HEK293 (cell line): ENCODE results near the gene COBL.

ENCODE experiments used
- CTCF ChIA-PET: fragments of 350-600 bp; formaldehyde crosslinking; extraction: SDS; loops from one replicate; lab custom pipeline; 2021; ENCODE audit warnings: antibody characterized with exemption; lab: Yijun Ruan, JAX
- POLR2A ChIA-PET: fragments of 300-600 bp; formaldehyde crosslinking; extraction: SDS; loops from one replicate; lab custom pipeline; 2020; ENCODE audit warnings: antibody characterized with exemption, inconsistent platforms; lab: Yijun Ruan, JAX
- H3K27ac ChIP-seq: fragments of 200-500 bp; sonication (Bioruptor generic); 2 replicates; pipeline ENCODE4 v1.5.1; 2014; ENCODE audit warnings: low read depth, low read length, control low read depth, inconsistent platforms; ENCODE audit errors: extremely low read depth
- H3K36me3 ChIP-seq, 2 experiments: fragments of 200-500 bp in 1 of 2; sonication (Bioruptor generic) in 1 of 2; 1 replicate in 1 of 2; 2 replicates in 1 of 2; pipeline ENCODE4 v1.5.1; 2014 to 2017; ENCODE audit warnings: inconsistent platforms in 2 of 2, low read length in 2 of 2; ENCODE audit not compliant: control insufficient read depth in 2 of 2, insufficient read depth in 1 of 2
- H3K4me1 ChIP-seq: fragments of 200-500 bp; sonication (Bioruptor generic); 2 replicates; pipeline ENCODE4 v1.5.1; 2014; ENCODE audit warnings: mild to moderate bottlenecking, low read length, inconsistent platforms; ENCODE audit not compliant: control insufficient read depth, insufficient read depth
- H3K4me3 ChIP-seq: 2 replicates; pipeline ENCODE4 v1.5.1; 2011; ENCODE audit warnings: low read depth, mild to moderate bottlenecking, control low read depth, low read length, moderate library complexity
- H3K9me3 ChIP-seq: fragments of 200-500 bp; sonication (Bioruptor generic); 2 replicates; pipeline ENCODE4 v1.5.1; 2014; ENCODE audit warnings: low read depth, low read length, inconsistent platforms; ENCODE audit not compliant: control insufficient read depth, insufficient read depth
- GLI2 ChIP-seq: fragments of 450-650 bp; formaldehyde crosslinking; IDR thresholded peaks from 2 replicates; pipeline ENCODE4; 2017; ENCODE audit warnings: missing biosample characterization, missing genetic modification characterization, low read depth, borderline replicate concordance
- ZBTB48 ChIP-seq: fragments of 450-650 bp; formaldehyde crosslinking; IDR thresholded peaks from 2 replicates; pipeline ENCODE4 v1.5.1; 2016; ENCODE audit warnings: missing biosample characterization, missing genetic modification characterization
- ZNF169 ChIP-seq: fragments of 450-650 bp; formaldehyde crosslinking; IDR thresholded peaks from 2 replicates; pipeline ENCODE4 v1.5.1; 2016; ENCODE audit warnings: missing biosample characterization, missing genetic modification characterization
- ZNF23 ChIP-seq: fragments of 450-650 bp; formaldehyde crosslinking; IDR thresholded peaks from 2 replicates; pipeline ENCODE4 v1.5.1; 2016; ENCODE audit warnings: missing biosample characterization, missing genetic modification characterization, borderline replicate concordance
- ZNF266 ChIP-seq: fragments of 450-650 bp; formaldehyde crosslinking; IDR thresholded peaks from 2 replicates; pipeline ENCODE4 v1.5.1; 2016; ENCODE audit warnings: missing biosample characterization, missing genetic modification characterization, low read depth
- ZNF404 ChIP-seq: fragments of 450-650 bp; formaldehyde crosslinking; IDR thresholded peaks from 2 replicates; pipeline ENCODE4 v1.5.1; 2017; ENCODE audit warnings: missing biosample characterization, missing genetic modification characterization
- ZNF416 ChIP-seq: fragments of 450-650 bp; formaldehyde crosslinking; IDR thresholded peaks from 2 replicates; pipeline ENCODE4 v1.5.1; 2016; ENCODE audit warnings: missing biosample characterization, missing genetic modification characterization
- TF ChIP-seq, protein P1 (sequence below): fragments of 450-650 bp; formaldehyde crosslinking; IDR thresholded peaks from 2 replicates; pipeline ENCODE4 v1.5.1; 2016; ENCODE audit warnings: missing biosample characterization, missing genetic modification characterization
- TF ChIP-seq, protein P2 (sequence below): fragments of 450-650 bp; formaldehyde crosslinking; IDR thresholded peaks from 2 replicates; pipeline ENCODE4 v1.5.0; 2017; ENCODE audit warnings: missing biosample characterization, missing genetic modification characterization, borderline replicate concordance
- TF ChIP-seq, protein P3 (sequence below): fragments of 450-650 bp; formaldehyde crosslinking; conservative IDR thresholded peaks from 2 replicates; pipeline ENCODE4 v1.5.1; 2016; ENCODE audit warnings: low read depth, missing biosample characterization, missing genetic modification characterization
- TF ChIP-seq, protein P4 (sequence below): fragments of 450-650 bp; formaldehyde crosslinking; IDR thresholded peaks from 2 replicates; pipeline ENCODE4 v1.5.1; 2016; ENCODE audit warnings: missing biosample characterization, missing genetic modification characterization
- TF ChIP-seq, protein P5 (sequence below): fragments of 450-650 bp; formaldehyde crosslinking; IDR thresholded peaks from 2 replicates; pipeline ENCODE4 v1.5.1; 2016; ENCODE audit warnings: missing biosample characterization, missing genetic modification characterization
- TF ChIP-seq, protein P6 (sequence below): fragments of 450-650 bp; formaldehyde crosslinking; IDR thresholded peaks from 2 replicates; pipeline ENCODE4 v1.5.1; 2016; ENCODE audit warnings: missing biosample characterization, missing genetic modification characterization

The COBL gene

DNA sequence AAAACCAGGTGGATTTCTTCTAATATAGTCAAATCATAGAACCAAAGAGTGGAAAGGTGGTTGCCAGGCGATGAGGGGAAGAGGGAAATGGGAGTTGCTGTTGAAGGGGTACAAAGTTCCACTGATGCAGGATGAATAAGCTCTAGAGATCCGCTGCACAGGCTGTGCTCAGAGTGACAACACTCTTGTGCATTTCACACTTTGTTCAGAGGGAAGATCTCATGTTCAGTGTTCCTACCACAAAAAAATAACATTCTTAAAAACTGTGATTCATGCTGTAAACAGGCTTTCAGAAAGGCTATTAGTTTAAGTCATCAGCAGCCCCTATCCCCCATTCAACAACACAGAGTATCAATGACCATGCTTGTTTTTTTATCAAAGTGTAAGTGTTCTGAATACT is 213.8 kb downstream of the COBL start (continued):
- TF ChIP-seq, protein P1, sequence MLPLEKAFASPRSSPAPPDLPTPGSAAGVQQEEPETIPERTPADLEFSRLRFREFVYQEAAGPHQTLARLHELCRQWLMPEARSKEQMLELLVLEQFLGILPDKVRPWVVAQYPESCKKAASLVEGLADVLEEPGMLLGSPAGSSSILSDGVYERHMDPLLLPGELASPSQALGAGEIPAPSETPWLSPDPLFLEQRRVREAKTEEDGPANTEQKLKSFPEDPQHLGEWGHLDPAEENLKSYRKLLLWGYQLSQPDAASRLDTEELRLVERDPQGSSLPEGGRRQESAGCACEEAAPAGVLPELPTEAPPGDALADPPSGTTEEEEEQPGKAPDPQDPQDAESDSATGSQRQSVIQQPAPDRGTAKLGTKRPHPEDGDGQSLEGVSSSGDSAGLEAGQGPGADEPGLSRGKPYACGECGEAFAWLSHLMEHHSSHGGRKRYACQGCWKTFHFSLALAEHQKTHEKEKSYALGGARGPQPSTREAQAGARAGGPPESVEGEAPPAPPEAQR = no peak
- TF ChIP-seq ZNF169 (tag by site-specific recombination) (no peak), ZNF23 (tag by site-specific recombination) (no peak), ZBTB48 (no peak), ZNF404 (no peak), ZNF416 (tag by site-specific recombination) (no peak), ZNF266 (no peak)
- TF ChIP-seq, protein P2, sequence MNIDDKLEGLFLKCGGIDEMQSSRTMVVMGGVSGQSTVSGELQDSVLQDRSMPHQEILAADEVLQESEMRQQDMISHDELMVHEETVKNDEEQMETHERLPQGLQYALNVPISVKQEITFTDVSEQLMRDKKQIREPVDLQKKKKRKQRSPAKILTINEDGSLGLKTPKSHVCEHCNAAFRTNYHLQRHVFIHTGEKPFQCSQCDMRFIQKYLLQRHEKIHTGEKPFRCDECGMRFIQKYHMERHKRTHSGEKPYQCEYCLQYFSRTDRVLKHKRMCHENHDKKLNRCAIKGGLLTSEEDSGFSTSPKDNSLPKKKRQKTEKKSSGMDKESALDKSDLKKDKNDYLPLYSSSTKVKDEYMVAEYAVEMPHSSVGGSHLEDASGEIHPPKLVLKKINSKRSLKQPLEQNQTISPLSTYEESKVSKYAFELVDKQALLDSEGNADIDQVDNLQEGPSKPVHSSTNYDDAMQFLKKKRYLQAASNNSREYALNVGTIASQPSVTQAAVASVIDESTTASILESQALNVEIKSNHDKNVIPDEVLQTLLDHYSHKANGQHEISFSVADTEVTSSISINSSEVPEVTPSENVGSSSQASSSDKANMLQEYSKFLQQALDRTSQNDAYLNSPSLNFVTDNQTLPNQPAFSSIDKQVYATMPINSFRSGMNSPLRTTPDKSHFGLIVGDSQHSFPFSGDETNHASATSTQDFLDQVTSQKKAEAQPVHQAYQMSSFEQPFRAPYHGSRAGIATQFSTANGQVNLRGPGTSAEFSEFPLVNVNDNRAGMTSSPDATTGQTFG = no peak
- TF ChIP-seq, protein P3, sequence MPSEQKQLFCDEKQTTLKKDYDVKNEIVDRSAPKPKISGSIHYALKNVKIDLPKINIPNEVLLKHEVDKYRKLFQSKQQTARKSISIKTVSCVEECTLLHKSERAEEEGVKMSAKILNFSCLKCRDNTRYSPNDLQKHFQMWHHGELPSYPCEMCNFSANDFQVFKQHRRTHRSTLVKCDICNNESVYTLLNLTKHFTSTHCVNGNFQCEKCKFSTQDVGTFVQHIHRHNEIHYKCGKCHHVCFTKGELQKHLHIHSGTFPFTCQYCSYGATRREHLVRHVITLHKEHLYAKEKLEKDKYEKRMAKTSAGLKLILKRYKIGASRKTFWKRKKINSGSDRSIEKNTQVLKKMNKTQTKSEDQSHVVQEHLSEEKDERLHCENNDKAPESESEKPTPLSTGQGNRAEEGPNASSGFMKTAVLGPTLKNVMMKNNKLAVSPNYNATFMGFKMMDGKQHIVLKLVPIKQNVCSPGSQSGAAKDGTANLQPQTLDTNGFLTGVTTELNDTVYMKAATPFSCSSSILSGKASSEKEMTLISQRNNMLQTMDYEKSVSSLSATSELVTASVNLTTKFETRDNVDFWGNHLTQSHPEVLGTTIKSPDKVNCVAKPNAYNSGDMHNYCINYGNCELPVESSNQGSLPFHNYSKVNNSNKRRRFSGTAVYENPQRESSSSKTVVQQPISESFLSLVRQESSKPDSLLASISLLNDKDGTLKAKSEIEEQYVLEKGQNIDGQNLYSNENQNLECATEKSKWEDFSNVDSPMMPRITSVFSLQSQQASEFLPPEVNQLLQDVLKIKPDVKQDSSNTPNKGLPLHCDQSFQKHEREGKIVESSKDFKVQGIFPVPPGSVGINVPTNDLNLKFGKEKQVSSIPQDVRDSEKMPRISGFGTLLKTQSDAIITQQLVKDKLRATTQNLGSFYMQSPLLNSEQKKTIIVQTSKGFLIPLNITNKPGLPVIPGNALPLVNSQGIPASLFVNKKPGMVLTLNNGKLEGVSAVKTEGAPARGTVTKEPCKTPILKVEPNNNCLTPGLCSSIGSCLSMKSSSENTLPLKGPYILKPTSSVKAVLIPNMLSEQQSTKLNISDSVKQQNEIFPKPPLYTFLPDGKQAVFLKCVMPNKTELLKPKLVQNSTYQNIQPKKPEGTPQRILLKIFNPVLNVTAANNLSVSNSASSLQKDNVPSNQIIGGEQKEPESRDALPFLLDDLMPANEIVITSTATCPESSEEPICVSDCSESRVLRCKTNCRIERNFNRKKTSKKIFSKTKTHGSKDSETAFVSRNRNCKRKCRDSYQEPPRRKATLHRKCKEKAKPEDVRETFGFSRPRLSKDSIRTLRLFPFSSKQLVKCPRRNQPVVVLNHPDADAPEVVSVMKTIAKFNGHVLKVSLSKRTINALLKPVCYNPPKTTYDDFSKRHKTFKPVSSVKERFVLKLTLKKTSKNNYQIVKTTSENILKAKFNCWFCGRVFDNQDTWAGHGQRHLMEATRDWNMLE (tag by site-specific recombination) = no peak
- TF ChIP-seq, all 188 proteins: peak for 0

DNA sequence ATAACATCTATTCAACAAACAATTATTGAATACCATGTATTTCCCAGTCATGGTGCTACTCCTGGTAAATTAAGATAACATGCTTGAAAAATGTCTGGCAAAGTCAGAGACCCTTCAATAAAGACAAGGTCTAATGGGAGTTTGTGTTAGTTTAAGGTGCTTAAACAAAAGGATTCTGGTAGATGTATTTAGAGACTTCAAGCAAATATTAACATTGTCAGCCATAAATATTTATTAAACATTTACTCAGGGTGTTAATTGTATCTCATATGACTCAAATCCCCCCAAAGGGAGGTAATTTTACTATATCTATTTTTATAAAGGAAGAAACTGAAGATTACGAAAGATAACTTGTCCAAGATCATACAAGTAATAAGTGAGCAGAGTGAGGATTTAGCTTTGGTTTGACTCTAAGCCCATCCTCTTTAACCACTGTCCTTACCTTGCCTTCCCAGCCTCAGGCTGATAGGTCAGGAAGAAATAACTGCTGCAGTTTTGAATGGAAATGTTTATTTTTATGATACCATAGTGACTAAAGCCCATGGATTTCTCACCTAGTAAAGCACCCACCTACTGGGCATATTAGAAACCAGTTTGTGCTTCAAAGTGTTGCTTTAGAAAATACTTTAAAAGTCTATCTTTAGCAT is 215.4 kb downstream of the COBL start:
- H3K4me1 ChIP-seq = no peaks in the 10 kb centered on the region
- no peaks in the 10 kb centered on the region for H3K36me3 ChIP-seq
- ChIA-PET CTCF (interaction anchor here (0.6 kb wide), 1 partner anchor 262 kb away, joined by 3 read pairs; no protein-coding TSS in a partner anchor), POLR2A (interaction anchor here (0.6 kb wide), 1 partner anchor 188 kb away, joined by 3 read pairs; no protein-coding TSS in a partner anchor)
- no peak overlapping the region for H3K4me3 ChIP-seq
- no peak overlapping the region for H3K27ac ChIP-seq
- TF ChIP-seq, protein P2 = no peak
- TF ChIP-seq, protein P4, sequence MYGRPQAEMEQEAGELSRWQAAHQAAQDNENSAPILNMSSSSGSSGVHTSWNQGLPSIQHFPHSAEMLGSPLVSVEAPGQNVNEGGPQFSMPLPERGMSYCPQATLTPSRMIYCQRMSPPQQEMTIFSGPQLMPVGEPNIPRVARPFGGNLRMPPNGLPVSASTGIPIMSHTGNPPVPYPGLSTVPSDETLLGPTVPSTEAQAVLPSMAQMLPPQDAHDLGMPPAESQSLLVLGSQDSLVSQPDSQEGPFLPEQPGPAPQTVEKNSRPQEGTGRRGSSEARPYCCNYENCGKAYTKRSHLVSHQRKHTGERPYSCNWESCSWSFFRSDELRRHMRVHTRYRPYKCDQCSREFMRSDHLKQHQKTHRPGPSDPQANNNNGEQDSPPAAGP = no peak
- TF ChIP-seq, protein P5, sequence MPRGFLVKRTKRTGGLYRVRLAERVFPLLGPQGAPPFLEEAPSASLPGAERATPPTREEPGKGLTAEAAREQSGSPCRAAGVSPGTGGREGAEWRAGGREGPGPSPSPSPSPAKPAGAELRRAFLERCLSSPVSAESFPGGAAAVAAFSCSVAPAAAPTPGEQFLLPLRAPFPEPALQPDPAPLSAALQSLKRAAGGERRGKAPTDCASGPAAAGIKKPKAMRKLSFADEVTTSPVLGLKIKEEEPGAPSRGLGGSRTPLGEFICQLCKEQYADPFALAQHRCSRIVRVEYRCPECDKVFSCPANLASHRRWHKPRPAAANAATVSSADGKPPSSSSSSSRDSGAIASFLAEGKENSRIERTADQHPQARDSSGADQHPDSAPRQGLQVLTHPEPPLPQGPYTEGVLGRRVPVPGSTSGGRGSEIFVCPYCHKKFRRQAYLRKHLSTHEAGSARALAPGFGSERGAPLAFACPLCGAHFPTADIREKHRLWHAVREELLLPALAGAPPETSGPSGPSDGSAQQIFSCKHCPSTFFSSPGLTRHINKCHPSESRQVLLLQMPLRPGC (tag by site-specific recombination) = no peak
- TF ChIP-seq GLI2 (tag by site-specific recombination) = no peak
- TF ChIP-seq, protein P6, sequence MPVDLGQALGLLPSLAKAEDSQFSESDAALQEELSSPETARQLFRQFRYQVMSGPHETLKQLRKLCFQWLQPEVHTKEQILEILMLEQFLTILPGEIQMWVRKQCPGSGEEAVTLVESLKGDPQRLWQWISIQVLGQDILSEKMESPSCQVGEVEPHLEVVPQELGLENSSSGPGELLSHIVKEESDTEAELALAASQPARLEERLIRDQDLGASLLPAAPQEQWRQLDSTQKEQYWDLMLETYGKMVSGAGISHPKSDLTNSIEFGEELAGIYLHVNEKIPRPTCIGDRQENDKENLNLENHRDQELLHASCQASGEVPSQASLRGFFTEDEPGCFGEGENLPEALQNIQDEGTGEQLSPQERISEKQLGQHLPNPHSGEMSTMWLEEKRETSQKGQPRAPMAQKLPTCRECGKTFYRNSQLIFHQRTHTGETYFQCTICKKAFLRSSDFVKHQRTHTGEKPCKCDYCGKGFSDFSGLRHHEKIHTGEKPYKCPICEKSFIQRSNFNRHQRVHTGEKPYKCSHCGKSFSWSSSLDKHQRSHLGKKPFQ (tag by site-specific recombination) = no peak
- H3K9me3 ChIP-seq = no peaks in the 10 kb centered on the region
